Prostate gland (tissue), 2 donors: ENCODE measurements around the gene FAM114A2.

Experiments used
- POLR2A ChIP-seq: fragments of 450-650 bp; IDR thresholded peaks from one replicate; pipeline ENCODE4 v1.6.1; 2016; ENCODE audit warnings: antibody characterized with exemption, mild to moderate bottlenecking
- TF ChIP-seq, protein P1 (sequence below), 4 experiments: fragments of 200-600 bp in 2 of 4; fragments of 450-650 bp in 2 of 4; sonication (generic) in 2 of 4; IDR thresholded peaks; 1 replicate in 3 of 4; 2 replicates in 1 of 4; pipeline ENCODE4 v1.5.1; 2016 to 2019; ENCODE audit warnings: antibody characterized with exemption in 4 of 4, mild to moderate bottlenecking in 2 of 4, moderate library complexity in 2 of 4

- TF ChIP-seq, protein P1, sequence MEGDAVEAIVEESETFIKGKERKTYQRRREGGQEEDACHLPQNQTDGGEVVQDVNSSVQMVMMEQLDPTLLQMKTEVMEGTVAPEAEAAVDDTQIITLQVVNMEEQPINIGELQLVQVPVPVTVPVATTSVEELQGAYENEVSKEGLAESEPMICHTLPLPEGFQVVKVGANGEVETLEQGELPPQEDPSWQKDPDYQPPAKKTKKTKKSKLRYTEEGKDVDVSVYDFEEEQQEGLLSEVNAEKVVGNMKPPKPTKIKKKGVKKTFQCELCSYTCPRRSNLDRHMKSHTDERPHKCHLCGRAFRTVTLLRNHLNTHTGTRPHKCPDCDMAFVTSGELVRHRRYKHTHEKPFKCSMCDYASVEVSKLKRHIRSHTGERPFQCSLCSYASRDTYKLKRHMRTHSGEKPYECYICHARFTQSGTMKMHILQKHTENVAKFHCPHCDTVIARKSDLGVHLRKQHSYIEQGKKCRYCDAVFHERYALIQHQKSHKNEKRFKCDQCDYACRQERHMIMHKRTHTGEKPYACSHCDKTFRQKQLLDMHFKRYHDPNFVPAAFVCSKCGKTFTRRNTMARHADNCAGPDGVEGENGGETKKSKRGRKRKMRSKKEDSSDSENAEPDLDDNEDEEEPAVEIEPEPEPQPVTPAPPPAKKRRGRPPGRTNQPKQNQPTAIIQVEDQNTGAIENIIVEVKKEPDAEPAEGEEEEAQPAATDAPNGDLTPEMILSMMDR (IDR thresholded peaks at IDR 0.05): no peak
- TF ChIP-seq POLR2A: no peak
Measured at GRCh38 chr5:153979028-153979783, 59.5 kb downstream of the FAM114A2 start.
